PFSK-1 (cell line): ENCODE data around the gene KRTAP1-3.

Source experiments
- FOXP2 ChIP-seq: optimal IDR thresholded peaks from 2 replicates; pipeline ENCODE3; 2011; ENCODE audit warnings: borderline replicate concordance, control low read depth, inconsistent platforms; ENCODE audit not compliant: insufficient read depth; ENCODE audit errors: extremely low read length, extremely low read depth
- POLR2AphosphoS5 ChIP-seq: IDR thresholded peaks from 2 replicates; pipeline ENCODE4 v1.6.1; 2012; ENCODE audit warnings: low read depth, mild to moderate bottlenecking, control low read depth, low read length, moderate library complexity
- REST ChIP-seq, 2 experiments: IDR thresholded peaks; 2 replicates each; pipeline versions ENCODE4 v1.6.1 to v1.8.0; 2011 to 2012; ENCODE audit warnings: low read depth in 2 of 2, low read length in 2 of 2, control low read depth in 1 of 2, inconsistent platforms in 1 of 2, mild to moderate bottlenecking in 1 of 2, moderate library complexity in 1 of 2; ENCODE audit not compliant: insufficient read depth in 1 of 2
- SIN3A ChIP-seq: IDR thresholded peaks from 2 replicates; pipeline ENCODE4 v1.6.1; 2012; ENCODE audit warnings: mild to moderate bottlenecking, low read length, moderate library complexity, borderline replicate concordance; ENCODE audit not compliant: insufficient read depth
- TAF1 ChIP-seq: IDR thresholded peaks from 2 replicates; pipeline ENCODE4 v1.6.1; 2012; ENCODE audit warnings: low read length, control low read depth, borderline replicate concordance; ENCODE audit not compliant: insufficient read depth

DNA sequence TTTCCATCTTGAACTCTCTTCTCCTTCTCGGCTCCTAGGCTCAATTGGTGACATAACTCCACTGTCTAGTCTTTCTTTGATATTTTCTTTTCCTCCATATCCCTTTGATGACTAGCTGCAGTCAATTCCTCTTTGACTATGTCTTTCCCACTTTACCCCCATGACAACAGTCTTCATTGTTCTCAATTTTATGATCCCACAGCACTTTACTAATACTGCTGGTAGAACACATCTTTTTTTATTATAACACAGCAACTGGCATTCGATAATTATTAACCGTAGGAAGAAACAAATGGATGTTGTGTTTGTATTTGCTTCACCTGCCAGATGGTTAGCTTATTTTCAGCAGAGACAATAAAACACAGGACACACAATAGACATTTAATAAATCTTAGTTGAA, 42.0 kb downstream of the KRTAP1-3 start:
- TF ChIP-seq POLR2AphosphoS5 (no peak), TAF1 (no peak), SIN3A (no peak), REST (IDR thresholded peaks at IDR 0.05; ENCODE audit: insufficient read depth in 1 of 2, low read depth in 2 of 2, low read length in 2 of 2) (no peak), FOXP2 (no peak)
